Gastrocnemius medialis (tissue), 4 donors: ENCODE measurements around the gene FOXE1. TPM values are rescaled to one million over a fixed set of nuclear protein-coding genes. Genes with fewer than 3 reads are reported as not detected.

ENCODE experiments used
- ATAC-seq, 2 donors: fragments of 150-250 bp; one replicate each; pipeline ENCODE4 v1.9.1; 2016
- DNase-seq, 2 donors: peaks; one replicate each; pipeline ENCODE4 v3.0.0-alpha.2; 2019
- H3K27ac ChIP-seq, 4 donors: fragments of 200-600 bp; sonication (generic); 1 replicate in 1 of 4; 2 replicates in 3 of 4; pipeline ENCODE4 v1.5.1; 2016 to 2018; ENCODE audit warnings: mild to moderate bottlenecking in 2 of 4, moderate library complexity in 1 of 4
- H3K27me3 ChIP-seq, 3 donors: fragments of 200-600 bp; sonication (generic) in 2 of 3; 1 replicate in 1 of 3; 2 replicates in 2 of 3; pipeline versions ENCODE4 v1.5.1 to v1.6.0; 2016 to 2019; ENCODE audit warnings: mild to moderate bottlenecking in 1 of 3, moderate library complexity in 1 of 3
- H3K36me3 ChIP-seq, 2 donors: fragments of 200-600 bp; sonication (generic) in 1 of 2; one replicate each; pipeline ENCODE4 v1.5.1; 2017 to 2018
- H3K4me1 ChIP-seq, 2 donors: fragments of 200-600 bp; sonication (generic) in 1 of 2; one replicate each; pipeline ENCODE4 v1.5.1; 2016 to 2017; ENCODE audit warnings: mild to moderate bottlenecking in 2 of 2
- H3K4me3 ChIP-seq, 4 donors: fragments of 200-600 bp; sonication (generic) in 3 of 4; 1 replicate in 1 of 4; 2 replicates in 3 of 4; pipeline ENCODE4 v1.5.1; 2016 to 2019; ENCODE audit warnings: mild to moderate bottlenecking in 2 of 4
- H3K9me3 ChIP-seq, 3 donors: fragments of 200-600 bp; sonication (generic) in 2 of 3; 1 replicate in 1 of 3; 2 replicates in 2 of 3; pipeline ENCODE4 v1.5.1; 2016 to 2019
- CTCF ChIP-seq, 5 experiments: fragments of 450-650 bp in 3 of 5; fragments of 200-600 bp in 2 of 5; sonication (generic) in 2 of 5; IDR thresholded peaks in 4 of 5; conservative IDR thresholded peaks in 1 of 5; 1 replicate in 4 of 5; 2 replicates in 1 of 5; pipeline ENCODE4 v1.5.1; 2016 to 2019; ENCODE audit warnings: antibody characterized with exemption in 5 of 5, mild to moderate bottlenecking in 3 of 5, moderate library complexity in 3 of 5
- POLR2A ChIP-seq, 2 donors: fragments of 450-650 bp; IDR thresholded peaks; one replicate each; pipeline ENCODE4 v1.6.1; 2017; ENCODE audit warnings: antibody characterized with exemption in 2 of 2, mild to moderate bottlenecking in 2 of 2, moderate library complexity in 2 of 2
- in situ Hi-C, 4 donors: fragments of 200-750 bp; cut with MboI; loops; one replicate each; pipeline versions ENCODE4 v1.15.0 to v1.8.0; 2017; ENCODE audit warnings: low sequenced_read_pairs in 4 of 4
- intact Hi-C: fragments of 100-400 bp; cut with DNase I; formaldehyde crosslinking; loops from one replicate; pipeline ENCODE4 v1.15.1; 2023; ENCODE audit warnings: low total_unique reads
- total RNA-seq, 4 donors: library from RNA; depleted of rRNA; stranded (reverse); fragments of >200 nt; gene quantifications; one replicate each; pipeline versions ENCODE4 v1.1.0 to v1.2.3, GENCODE V29; 2016

The FOXE1 gene
- total RNA-seq, 4 donors from 2014 or later: not detected

- no peaks in the 10 kb centered on the region for H3K36me3 ChIP-seq
- in situ Hi-C loops: no loop called here
- H3K9me3 ChIP-seq: no peaks in the 10 kb centered on the region
- no peak overlapping the region for H3K4me3 ChIP-seq
- intact Hi-C loops: no loop called here
- no peak for TF ChIP-seq CTCF (IDR thresholded peaks at IDR 0.05 in 4 of 5, conservative IDR thresholded peaks at IDR 0.05 in 1 of 5)
- H3K4me1 ChIP-seq: peaks cover 0 to 4% of the 10 kb centered on the region in 2 donors
- peaks cover 7 to 12% (median 11%) of the 10 kb centered on the region in 3 donors for H3K27me3 ChIP-seq
- DNase-seq (no peak), ATAC-seq (no peak)
- no peak overlapping the region for H3K27ac ChIP-seq
Observed at GRCh38 chr9:97808415-97808814, 44.6 kb upstream of the FOXE1 start.

GRCh38 chr9:97808972-97809371 lies 44.1 kb upstream of the FOXE1 start:
- Histone ChIP-seq H3K4me1 (no peaks in the 10 kb centered on the region), H3K27me3 (peaks cover 3 to 9% (median 7%) of the 10 kb centered on the region in 3 donors), H3K36me3 (no peaks in the 10 kb centered on the region), H3K4me3 (no peak overlapping the region), H3K27ac (no peak overlapping the region), H3K9me3 (no peaks in the 10 kb centered on the region)
- in situ Hi-C loops (no loop called here), intact Hi-C loops (no loop called here)
- ATAC-seq (no peak), DNase-seq (no peak)
- TF ChIP-seq POLR2A (IDR thresholded peaks at IDR 0.05) (no peak), CTCF (IDR thresholded peaks at IDR 0.05 in 4 of 5, conservative IDR thresholded peaks at IDR 0.05 in 1 of 5) (no peak)

- intact Hi-C loops (no loop called here), in situ Hi-C loops (no loop called here)
Observed at GRCh38 chr9:97809666-97810344, 43.2 kb upstream of the FOXE1 start.

GRCh38 chr9:97811533-97812246 lies 41.3 kb upstream of the FOXE1 start:
- Histone ChIP-seq H3K9me3 (no peaks in the 10 kb centered on the region), H3K27ac (no peak overlapping the region), H3K27me3 (no peaks in the 10 kb centered on the region), H3K36me3 (no peaks in the 10 kb centered on the region), H3K4me1 (no peaks in the 10 kb centered on the region), H3K4me3 (no peak overlapping the region)
- intact Hi-C loops: no loop called here
- in situ Hi-C loops: no loop called here
- ATAC-seq (no peak), DNase-seq (no peak)
- TF ChIP-seq CTCF (IDR thresholded peaks at IDR 0.05 in 4 of 5, conservative IDR thresholded peaks at IDR 0.05 in 1 of 5): no peak
- TF ChIP-seq POLR2A (IDR thresholded peaks at IDR 0.05): no peak

More at GRCh38 chr9:97809666-97810344, 43.2 kb upstream of the FOXE1 start:
- H3K36me3 ChIP-seq: no peaks in the 10 kb centered on the region
- TF ChIP-seq POLR2A (IDR thresholded peaks at IDR 0.05): no peak
- TF ChIP-seq CTCF (IDR thresholded peaks at IDR 0.05 in 4 of 5, conservative IDR thresholded peaks at IDR 0.05 in 1 of 5): no peak
- H3K4me3 ChIP-seq: no peak overlapping the region
- no peaks in the 10 kb centered on the region for H3K9me3 ChIP-seq
- DNase-seq (no peak), ATAC-seq (no peak)
- peaks cover 0 to under 1% (median 0%) of the 10 kb centered on the region in 3 donors for H3K27me3 ChIP-seq
- H3K27ac ChIP-seq: no peak overlapping the region
- no peaks in the 10 kb centered on the region for H3K4me1 ChIP-seq
